Suprapubic skin (tissue), 4 donors: ENCODE measurements around the gene HECW1. TPM values are rescaled to one million over a fixed set of nuclear protein-coding genes. Genes with fewer than 3 reads are reported as not detected.

ENCODE experiments used
- DNase-seq, 2 donors: peaks; one replicate each; pipeline ENCODE4 v3.0.0-alpha.2; 2019; ENCODE audit warnings: low spot score in 2 of 2
- H3K27ac ChIP-seq: fragments of 200-600 bp; sonication (generic); one replicate; pipeline ENCODE4 v1.5.1; 2019
- H3K27me3 ChIP-seq: fragments of 200-600 bp; sonication (generic); one replicate; pipeline ENCODE4 v1.5.1; 2019
- H3K36me3 ChIP-seq: fragments of 200-600 bp; sonication (generic); one replicate; pipeline ENCODE4 v1.5.1; 2019
- H3K4me1 ChIP-seq: fragments of 200-600 bp; sonication (generic); one replicate; pipeline ENCODE4 v1.5.1; 2019
- H3K4me3 ChIP-seq: fragments of 200-600 bp; sonication (generic); one replicate; pipeline ENCODE4 v1.5.1; 2019; ENCODE audit warnings: mild to moderate bottlenecking
- H3K9me3 ChIP-seq: fragments of 200-600 bp; sonication (generic); one replicate; pipeline ENCODE4 v1.5.1; 2019
- CTCF ChIP-seq, 2 donors: fragments of 200-600 bp in 1 of 2; fragments of 450-650 bp in 1 of 2; sonication (generic) in 1 of 2; IDR thresholded peaks; one replicate each; pipeline ENCODE4 v1.5.1; 2016 to 2019; ENCODE audit warnings: antibody characterized with exemption in 2 of 2, mild to moderate bottlenecking in 1 of 2, moderate library complexity in 1 of 2
- EP300 ChIP-seq: sonication (generic); formaldehyde crosslinking; IDR thresholded peaks from one replicate; pipeline ENCODE4 v1.6.1; 2017; ENCODE audit warnings: antibody characterized with exemption
- POLR2A ChIP-seq, 2 donors: fragments of 450-650 bp; IDR thresholded peaks; one replicate each; pipeline ENCODE4 v1.6.1; 2017; ENCODE audit warnings: antibody characterized with exemption in 2 of 2, mild to moderate bottlenecking in 2 of 2, moderate library complexity in 2 of 2
- POLR2AphosphoS5 ChIP-seq, 3 donors: sonication (generic); formaldehyde crosslinking; IDR thresholded peaks; one replicate each; pipeline ENCODE4 v1.6.1; 2017; ENCODE audit warnings: antibody characterized with exemption in 3 of 3
- WGBS: methylation state at CpG from one replicate; pipeline ENCODE4 v1.1.5; 2018; 5-methylcytosine and 5-hydroxymethylcytosine counted together
- total RNA-seq, 4 donors: library from RNA; depleted of rRNA; stranded (reverse); fragments of >200 nt; gene quantifications; one replicate each; pipeline ENCODE4 v1.1.0, GENCODE V29; 2016

The HECW1 gene
- total RNA-seq, 4 donors from 2014 or later = 0.17 to 0.73 (median 0.32) TPM; not detected in 1

GRCh38 chr7:43377196-43377960 is 264.9 kb downstream of the HECW1 start:
- Histone ChIP-seq H3K9me3 (no peaks in the 10 kb centered on the region), H3K4me3 (no peak overlapping the region), H3K4me1 (no peaks in the 10 kb centered on the region), H3K27me3 (peaks cover 5% of the 10 kb centered on the region), H3K27ac (no peak overlapping the region), H3K36me3 (no peaks in the 10 kb centered on the region)
- no peak for TF ChIP-seq EP300
- no peak for TF ChIP-seq CTCF (IDR thresholded peaks at IDR 0.05)
- TF ChIP-seq POLR2A (IDR thresholded peaks at IDR 0.05) = no peak
- no peak for TF ChIP-seq POLR2AphosphoS5 (IDR thresholded peaks at IDR 0.05)
- DNase-seq = no peak
- 69% methylated on average over 4 of the region's 4 CpGs for WGBS

DNA sequence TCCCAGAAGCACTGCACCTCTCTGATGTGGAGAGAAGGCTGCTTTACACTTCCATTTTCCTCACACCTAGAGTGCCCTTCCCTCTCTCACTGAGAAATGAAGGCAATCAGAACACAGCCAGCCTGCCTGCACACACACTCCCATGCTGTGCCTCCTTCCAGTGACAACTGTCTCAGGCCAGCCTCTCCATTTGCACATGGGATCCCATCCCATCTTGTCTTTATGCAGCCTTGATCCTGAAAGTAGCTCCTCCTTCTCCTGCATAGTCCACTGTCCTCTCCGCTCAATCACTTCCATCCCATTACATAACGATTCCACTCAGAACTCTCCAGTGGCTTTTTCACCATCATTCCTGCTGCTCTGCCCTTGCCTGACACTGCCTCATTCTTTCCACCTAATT is 266.8 kb downstream of the HECW1 start:
- DNase-seq = no peak
- WGBS = 81% methylated on average over 2 of the region's 2 CpGs

GRCh38 chr7:43384616-43385308 is 272.3 kb downstream of the HECW1 start:
- H3K36me3 ChIP-seq = no peaks in the 10 kb centered on the region
- WGBS = 71% methylated on average over 8 of the region's 8 CpGs

More for the DNA sequence above, 266.8 kb downstream of the HECW1 start:
- H3K4me3 ChIP-seq = no peak overlapping the region
- H3K9me3 ChIP-seq = no peaks in the 10 kb centered on the region
- H3K27ac ChIP-seq = no peak overlapping the region
- TF ChIP-seq EP300 (no peak), POLR2A (IDR thresholded peaks at IDR 0.05) (no peak), POLR2AphosphoS5 (IDR thresholded peaks at IDR 0.05) (no peak), CTCF (IDR thresholded peaks at IDR 0.05) (no peak)
- H3K4me1 ChIP-seq = no peaks in the 10 kb centered on the region
- no peaks in the 10 kb centered on the region for H3K36me3 ChIP-seq
- H3K27me3 ChIP-seq = peaks cover 5% of the 10 kb centered on the region

DNA sequence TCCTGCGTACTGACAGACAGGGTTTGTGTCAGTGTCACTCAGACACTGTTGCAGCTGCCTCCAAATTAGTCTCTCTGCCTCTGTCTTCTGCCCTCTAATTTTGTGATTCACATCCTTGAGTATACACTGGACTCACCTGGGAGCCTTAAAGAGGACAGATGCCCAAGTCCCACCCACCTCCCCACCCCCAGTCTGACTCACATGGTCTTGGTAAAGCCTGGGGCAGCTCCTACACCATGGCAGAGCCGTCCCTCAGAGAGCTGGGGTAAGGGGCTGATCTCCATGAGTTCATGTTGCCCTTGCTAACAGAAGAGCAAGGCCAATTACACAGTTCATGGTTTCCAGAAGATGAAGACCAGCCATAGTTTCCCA is 272.8 kb downstream of the HECW1 start:
- TF ChIP-seq POLR2AphosphoS5 (IDR thresholded peaks at IDR 0.05) (no peak), CTCF (IDR thresholded peaks at IDR 0.05) (no peak), EP300 (no peak), POLR2A (IDR thresholded peaks at IDR 0.05) (no peak)
- Histone ChIP-seq H3K27me3 (no peaks in the 10 kb centered on the region), H3K36me3 (no peaks in the 10 kb centered on the region), H3K4me3 (no peak overlapping the region), H3K9me3 (no peaks in the 10 kb centered on the region), H3K4me1 (no peaks in the 10 kb centered on the region), H3K27ac (no peak overlapping the region)
- WGBS = 65% methylated on average over 2 of the region's 2 CpGs
- no peak for DNase-seq

More at GRCh38 chr7:43384616-43385308, 272.3 kb downstream of the HECW1 start:
- Histone ChIP-seq H3K4me1 (no peaks in the 10 kb centered on the region), H3K4me3 (no peak overlapping the region), H3K27ac (no peak overlapping the region), H3K9me3 (no peaks in the 10 kb centered on the region), H3K27me3 (no peaks in the 10 kb centered on the region)
- TF ChIP-seq POLR2AphosphoS5 (IDR thresholded peaks at IDR 0.05) (no peak), CTCF (IDR thresholded peaks at IDR 0.05) (no peak), POLR2A (IDR thresholded peaks at IDR 0.05) (no peak), EP300 (no peak)
- no peak for DNase-seq

DNA sequence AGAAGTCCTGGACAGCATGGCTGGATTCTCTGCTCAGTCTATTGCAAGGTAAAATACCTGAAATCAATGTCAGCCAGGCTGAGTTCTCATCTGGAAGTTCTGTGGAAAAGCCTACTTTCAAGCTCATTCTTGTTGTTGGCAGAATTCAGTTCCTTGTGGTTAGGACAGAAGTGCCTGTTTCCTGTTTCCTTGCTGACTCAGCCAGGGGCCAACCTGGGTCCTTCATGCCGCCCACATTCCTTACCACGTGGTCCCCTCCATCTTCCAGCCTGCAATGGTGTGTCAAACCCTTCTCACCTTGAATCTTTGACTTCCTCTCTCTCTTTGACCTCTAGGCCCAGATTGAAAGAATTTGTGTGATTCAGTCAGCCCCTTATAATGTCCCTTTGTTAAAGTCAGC is 273.4 kb downstream of the HECW1 start:
- no peaks in the 10 kb centered on the region for H3K27me3 ChIP-seq
- TF ChIP-seq EP300 (no peak), CTCF (IDR thresholded peaks at IDR 0.05) (no peak), POLR2AphosphoS5 (IDR thresholded peaks at IDR 0.05) (no peak), POLR2A (IDR thresholded peaks at IDR 0.05) (no peak)
- H3K36me3 ChIP-seq = no peaks in the 10 kb centered on the region
- H3K4me1 ChIP-seq = no peaks in the 10 kb centered on the region
- no peaks in the 10 kb centered on the region for H3K9me3 ChIP-seq
- no peak for DNase-seq
- WGBS = 64% methylated on average over 2 of the region's 2 CpGs
- H3K27ac ChIP-seq = no peak overlapping the region
- no peak overlapping the region for H3K4me3 ChIP-seq
